Naive thymus-derived CD8-positive, alpha-beta T cell (primary cell): ENCODE data around the gene DYRK3. TPM values are rescaled to one million over a fixed set of nuclear protein-coding genes. Genes with fewer than 3 reads are reported as not detected.
A peak's percentile ranks its signal among the peaks of the same experiment; 100 is the strongest.

Experiments used
- ATAC-seq, 2 donors: fragments of 150-1000 bp; cut with Tn5 transposase in 1 of 2; sonication (Bioruptor Pico), chemical (Tn5 transposase) in 1 of 2; 1 replicate in 1 of 2; 2 replicates in 1 of 2; pipeline ENCODE4 v1.10.0; 2021; ENCODE audit warnings: mild to moderate bottlenecking in 2 of 2, moderate library complexity in 2 of 2
- POLR2A ChIA-PET: fragments of 350-600 bp; sonication (Branson Sonifier 250); formaldehyde crosslinking; loops from one replicate; lab custom pipeline; 2021; ENCODE audit warnings: antibody characterized with exemption; lab: Charles Lee
- DNase-seq, 10 donors: peaks; one replicate each; pipeline versions ENCODE4 v3.0.0 to v3.0.0-alpha.2; 2020 to 2022
- H3K27ac Mint-ChIP-seq, 10 donors: one replicate each; pipeline ENCODE4 v1.8.0; 2020 to 2022; ENCODE audit warnings: mild to moderate bottlenecking in 10 of 10, mixed read lengths in 10 of 10, moderate library complexity in 4 of 10, inconsistent platforms in 1 of 10
- H3K27me3 Mint-ChIP-seq, 5 donors: one replicate each; pipeline ENCODE4 v1.8.0; 2021 to 2022; ENCODE audit warnings: mixed read lengths in 5 of 5
- H3K36me3 Mint-ChIP-seq, 3 donors: one replicate each; pipeline ENCODE4 v1.8.0; 2020 to 2022; ENCODE audit warnings: mixed read lengths in 3 of 3, mild to moderate bottlenecking in 2 of 3, inconsistent platforms in 1 of 3
- H3K4me1 Mint-ChIP-seq, 4 donors: one replicate each; pipeline ENCODE4 v1.8.0; 2021 to 2022; ENCODE audit warnings: mixed read lengths in 4 of 4
- H3K4me3 Mint-ChIP-seq, 10 donors: one replicate each; pipeline ENCODE4 v1.8.0; 2020 to 2022; ENCODE audit warnings: mild to moderate bottlenecking in 10 of 10, mixed read lengths in 10 of 10, moderate library complexity in 6 of 10, inconsistent platforms in 1 of 10
- H3K9me3 Mint-ChIP-seq, 9 donors: one replicate each; pipeline ENCODE4 v1.8.0; 2020 to 2022; ENCODE audit warnings: mixed read lengths in 9 of 9, mild to moderate bottlenecking in 3 of 9, inconsistent platforms in 1 of 9, moderate library complexity in 1 of 9
- polyA plus RNA-seq, 3 donors: library from polyadenylated mRNA; unstranded; fragments of 300-500 nt; fragmentation: Illumina TruSeq; gene quantifications; one replicate each; pipeline ENCODE4 v1.2.3, GENCODE V29; 2021
- total RNA-seq, 8 experiments: library from RNA in 2 of 8; stranded (reverse) in 2 of 8; gene quantifications; one replicate each; pipeline ENCODE4 v1.2.3 and lab custom pipeline; 2021 to 2026

The DYRK3 gene
- total and polyA plus RNA-seq, 5 experiments from 2014 or later: 0.22 to 0.34 TPM; not detected in 3

DNA sequence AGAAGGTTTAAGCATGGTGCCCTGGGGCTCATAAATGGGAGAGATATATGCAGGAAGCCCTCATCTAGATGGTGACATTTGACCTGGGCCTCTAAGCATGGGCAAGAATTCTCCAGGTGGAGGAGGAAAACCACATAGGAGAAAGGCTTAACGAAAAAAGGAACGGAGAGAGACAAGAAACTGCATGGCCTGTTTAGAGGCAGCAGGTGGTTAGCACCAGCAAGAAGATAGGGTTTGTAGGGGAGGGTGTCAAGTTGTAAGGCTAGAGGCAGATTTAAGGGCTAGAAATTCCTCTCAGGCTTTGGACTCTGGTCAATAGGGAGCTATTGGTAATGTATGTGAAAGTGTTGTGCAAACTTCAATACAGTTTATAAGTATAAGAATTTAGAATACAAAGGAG, 41.2 kb downstream of the DYRK3 start:
- DNase-seq (no peak), ATAC-seq (no peak)
- Mint-ChIP-seq H3K4me1 (peaks cover 0 to 26% (median under 1%) of the 10 kb centered on the region in 4 donors), H3K36me3 (no peaks in the 10 kb centered on the region), H3K27me3 (peaks cover 0 to 5% (median 0%) of the 10 kb centered on the region in 5 donors), H3K9me3 (no peaks in the 10 kb centered on the region), H3K27ac (peak overlapping the region in 1 of 10 donors; percentile 3), H3K4me3 (no peak overlapping the region)
- POLR2A ChIA-PET: no interaction called here

DNA sequence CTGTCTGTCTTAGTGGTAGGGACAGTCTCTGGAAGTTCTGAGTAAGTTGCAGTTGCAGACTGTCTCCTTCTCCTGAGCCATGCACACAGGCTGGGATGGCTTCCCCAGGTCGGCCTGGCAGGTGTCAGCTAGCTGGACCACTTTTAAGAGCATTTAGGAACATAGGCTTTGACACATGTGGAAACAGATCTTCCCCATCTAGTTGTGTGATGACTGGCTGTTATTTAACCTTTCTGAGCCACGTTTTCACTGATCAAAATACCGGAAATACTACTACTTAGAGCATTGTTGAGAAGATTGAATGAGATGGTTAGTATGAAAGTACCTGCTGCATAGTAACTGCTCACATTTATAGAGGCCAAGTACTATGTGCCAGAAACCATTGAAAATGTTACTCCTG, 43.2 kb downstream of the DYRK3 start:
- Mint-ChIP-seq H3K27ac (no peak overlapping the region), H3K36me3 (no peaks in the 10 kb centered on the region), H3K27me3 (peaks cover 0 to 5% (median 0%) of the 10 kb centered on the region in 5 donors), H3K4me1 (peaks cover 0 to 42% (median 2%) of the 10 kb centered on the region in 4 donors), H3K9me3 (no peaks in the 10 kb centered on the region), H3K4me3 (no peak overlapping the region)
- POLR2A ChIA-PET: no interaction called here
- DNase-seq: no peak
- no peak for ATAC-seq

DNA sequence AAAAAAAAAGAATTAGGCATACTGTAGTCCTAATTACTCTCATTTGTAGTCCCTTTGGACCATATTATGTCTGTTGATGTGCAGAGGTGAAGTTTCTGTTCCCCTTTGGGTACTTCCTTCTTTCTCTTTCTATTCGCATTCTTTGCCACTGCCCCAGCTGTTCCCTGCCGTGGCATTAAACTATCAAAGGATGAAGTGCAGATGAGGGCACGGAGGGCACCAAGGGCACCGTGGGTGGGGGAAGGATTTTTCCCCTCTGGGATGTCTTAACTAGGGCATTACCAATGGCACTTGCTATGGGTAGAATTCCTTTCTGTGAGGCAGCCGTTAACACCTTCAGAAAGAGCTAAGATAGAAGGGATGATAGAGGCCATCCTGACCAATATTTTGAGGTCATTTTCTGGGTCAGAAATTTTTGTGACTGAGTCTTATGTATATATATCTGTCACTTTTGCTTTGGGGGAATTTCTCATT, 44.4 kb downstream of the DYRK3 start:
- peak in 1 of 10 donors; percentile 35 for DNase-seq
- POLR2A ChIA-PET: interaction anchor here (0.7 kb wide), 1 partner anchor 48 kb away, joined by 4 read pairs; no protein-coding TSS in a partner anchor
- peaks cover 3 to 51% (median 8%) of the 10 kb centered on the region in 4 donors for H3K4me1 Mint-ChIP-seq
- peaks cover 0 to 5% (median 1%) of the 10 kb centered on the region in 5 donors for H3K27me3 Mint-ChIP-seq
- H3K27ac Mint-ChIP-seq: no peak overlapping the region
- peak in 1 of 2 donors; percentile 41 for ATAC-seq
- H3K9me3 Mint-ChIP-seq: no peaks in the 10 kb centered on the region
- H3K36me3 Mint-ChIP-seq: no peaks in the 10 kb centered on the region
- H3K4me3 Mint-ChIP-seq: peak overlapping the region in 1 of 10 donors; percentile 51

DNA sequence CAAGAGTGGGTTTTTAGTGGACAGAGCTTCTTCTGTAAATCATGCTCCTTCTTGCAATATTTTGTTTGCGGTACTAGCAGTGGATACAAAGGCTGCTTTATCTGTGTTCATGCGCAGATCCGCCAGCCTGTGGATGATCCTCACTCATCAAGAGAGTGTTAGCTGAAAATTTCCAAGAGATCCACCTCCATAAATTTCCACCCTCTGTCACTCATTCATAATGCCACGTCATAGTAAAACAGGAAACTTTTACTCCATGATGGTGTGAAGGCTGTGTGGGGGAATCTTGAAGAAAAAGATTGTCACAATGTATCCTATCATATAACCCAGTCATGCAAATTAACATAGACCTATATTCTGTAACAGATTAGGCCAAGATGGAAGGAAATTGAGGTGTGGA, 44.9 kb downstream of the DYRK3 start:
- no peak for ATAC-seq
- POLR2A ChIA-PET: no interaction called here
- no peak overlapping the region for H3K4me3 Mint-ChIP-seq
- peaks cover 0 to 5% (median 1%) of the 10 kb centered on the region in 5 donors for H3K27me3 Mint-ChIP-seq
- H3K4me1 Mint-ChIP-seq: peaks cover 3 to 51% (median 9%) of the 10 kb centered on the region in 4 donors
- no peaks in the 10 kb centered on the region for H3K36me3 Mint-ChIP-seq
- DNase-seq: no peak
- H3K9me3 Mint-ChIP-seq: no peaks in the 10 kb centered on the region
- no peak overlapping the region for H3K27ac Mint-ChIP-seq

DNA sequence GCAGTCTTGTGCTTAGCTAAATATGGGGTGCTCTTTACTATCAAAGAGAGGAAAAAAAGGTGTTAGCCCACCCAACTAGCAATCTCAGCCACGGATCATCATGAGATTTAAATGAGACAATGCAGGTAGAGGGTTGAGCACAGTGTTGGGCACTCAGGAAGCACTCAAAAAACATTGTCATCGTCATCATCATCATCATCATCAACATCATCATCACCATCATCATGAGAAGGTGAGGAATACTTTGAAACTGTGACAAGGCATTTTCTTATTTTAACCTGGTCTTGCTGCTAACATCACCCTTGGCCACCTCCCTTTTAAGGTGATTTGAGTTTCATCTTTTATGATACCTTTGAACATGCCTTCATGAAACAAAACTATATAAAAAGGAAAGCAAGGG, 46.0 kb downstream of the DYRK3 start:
- peaks cover 3 to 54% (median 11%) of the 10 kb centered on the region in 4 donors for H3K4me1 Mint-ChIP-seq
- POLR2A ChIA-PET: no interaction called here
- no peak for ATAC-seq
- no peak overlapping the region for H3K4me3 Mint-ChIP-seq
- no peaks in the 10 kb centered on the region for H3K9me3 Mint-ChIP-seq
- peaks cover 0 to 3% (median 1%) of the 10 kb centered on the region in 5 donors for H3K27me3 Mint-ChIP-seq
- H3K36me3 Mint-ChIP-seq: no peaks in the 10 kb centered on the region
- no peak for DNase-seq
- no peak overlapping the region for H3K27ac Mint-ChIP-seq

DNA sequence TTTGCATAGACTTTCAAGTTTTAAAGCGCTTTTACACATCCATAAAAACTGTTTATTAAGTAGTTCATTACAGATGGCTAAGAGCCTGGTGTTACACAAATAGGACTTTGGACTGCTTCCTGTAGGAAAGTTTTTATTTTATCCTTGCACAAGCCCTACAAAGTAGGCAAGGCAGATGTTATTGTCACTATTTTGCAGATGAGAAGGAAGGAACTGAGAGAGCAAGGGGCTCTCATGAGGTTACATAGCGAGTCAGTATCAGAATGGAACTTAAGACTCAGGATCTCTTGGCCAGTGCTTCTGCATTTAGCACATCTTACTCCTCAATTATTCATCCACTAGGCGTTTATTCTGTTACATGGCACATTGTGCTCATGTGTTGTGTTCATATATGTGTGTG, 46.8 kb downstream of the DYRK3 start:
- H3K9me3 Mint-ChIP-seq: no peaks in the 10 kb centered on the region
- peaks cover 0 to 2% (median 0%) of the 10 kb centered on the region in 5 donors for H3K27me3 Mint-ChIP-seq
- no peaks in the 10 kb centered on the region for H3K36me3 Mint-ChIP-seq
- peak overlapping the region in 2 of 10 donors; percentile 21 to 27 for H3K4me3 Mint-ChIP-seq
- no peak overlapping the region for H3K27ac Mint-ChIP-seq
- peaks cover 8 to 58% (median 19%) of the 10 kb centered on the region in 4 donors for H3K4me1 Mint-ChIP-seq
- POLR2A ChIA-PET: interaction anchor here (0.6 kb wide), 1 partner anchor 15 kb away, joined by 3 read pairs; no protein-coding TSS in a partner anchor
- ATAC-seq (no peak), DNase-seq (no peak)

DNA sequence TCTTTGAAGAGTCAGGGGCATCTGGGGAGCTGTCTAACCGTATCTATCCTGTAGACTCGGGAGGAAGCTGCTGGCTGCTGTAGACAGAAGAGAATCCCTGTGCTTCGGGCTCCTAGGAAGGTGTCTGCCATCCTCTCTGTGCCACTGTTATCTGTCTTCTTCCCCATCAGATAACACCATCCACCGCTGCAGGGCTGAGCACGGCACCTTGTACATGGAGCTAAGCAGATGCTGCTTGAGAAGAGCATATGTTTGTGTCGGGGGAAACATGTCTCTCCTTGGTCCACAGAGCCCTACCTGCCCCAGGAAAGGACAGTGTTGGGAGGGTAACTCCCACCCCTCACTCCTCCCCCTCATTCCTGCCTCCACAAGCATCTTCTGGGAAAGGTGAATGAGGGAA, 48.0 kb downstream of the DYRK3 start:
- H3K36me3 Mint-ChIP-seq: no peaks in the 10 kb centered on the region
- peak overlapping the region in 2 of 10 donors; percentile 20 to 30 for H3K4me3 Mint-ChIP-seq
- ATAC-seq (no peak), DNase-seq (no peak)
- H3K9me3 Mint-ChIP-seq: no peaks in the 10 kb centered on the region
- POLR2A ChIA-PET: interaction anchor here (0.6 kb wide), 3 partner anchors 63 to 1114 kb away, joined by 3 to 4 read pairs (median 3); partner anchors contain the start of gene CD55
- H3K27me3 Mint-ChIP-seq: peaks cover 0 to 2% (median 0%) of the 10 kb centered on the region in 5 donors
- H3K27ac Mint-ChIP-seq: peak overlapping the region in 1 of 10 donors; percentile 63
- H3K4me1 Mint-ChIP-seq: peaks cover 15 to 70% (median 31%) of the 10 kb centered on the region in 4 donors

DNA sequence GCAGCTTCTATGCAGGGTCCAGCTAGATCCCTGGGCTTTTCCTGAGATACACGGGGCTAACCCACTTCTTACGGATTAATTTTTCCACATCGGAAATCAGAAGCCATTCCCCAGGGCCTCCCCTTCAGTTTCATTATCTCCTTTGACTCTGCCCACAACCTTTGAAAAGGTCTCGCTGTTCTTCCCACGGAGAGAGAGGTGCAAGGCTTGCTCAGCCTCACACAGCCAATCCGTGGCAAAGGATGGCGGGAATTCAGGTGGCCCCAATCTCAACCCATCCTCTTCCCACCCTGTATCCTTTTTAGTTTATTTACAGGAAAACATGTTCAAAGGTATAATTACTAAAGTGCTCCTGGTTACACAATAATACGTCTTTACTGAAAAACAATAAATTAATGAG, 48.7 kb downstream of the DYRK3 start:
- POLR2A ChIA-PET: interaction anchor here (0.6 to 1.2 kb wide), 2 partner anchors 64 to 214 kb away, joined by 3 to 5 read pairs; partner anchors contain the start of gene IKBKE
- H3K36me3 Mint-ChIP-seq: no peaks in the 10 kb centered on the region
- ATAC-seq (no peak), DNase-seq (no peak)
- peaks cover 15 to 69% (median 37%) of the 10 kb centered on the region in 4 donors for H3K4me1 Mint-ChIP-seq
- H3K9me3 Mint-ChIP-seq: no peaks in the 10 kb centered on the region
- peak overlapping the region in 5 of 10 donors; percentile 11 to 88 (median 56) for H3K27ac Mint-ChIP-seq
- peaks cover 0 to 2% (median 0%) of the 10 kb centered on the region in 5 donors for H3K27me3 Mint-ChIP-seq
- peak overlapping the region; percentile 23 to 94 (median 80) for H3K4me3 Mint-ChIP-seq

DNA sequence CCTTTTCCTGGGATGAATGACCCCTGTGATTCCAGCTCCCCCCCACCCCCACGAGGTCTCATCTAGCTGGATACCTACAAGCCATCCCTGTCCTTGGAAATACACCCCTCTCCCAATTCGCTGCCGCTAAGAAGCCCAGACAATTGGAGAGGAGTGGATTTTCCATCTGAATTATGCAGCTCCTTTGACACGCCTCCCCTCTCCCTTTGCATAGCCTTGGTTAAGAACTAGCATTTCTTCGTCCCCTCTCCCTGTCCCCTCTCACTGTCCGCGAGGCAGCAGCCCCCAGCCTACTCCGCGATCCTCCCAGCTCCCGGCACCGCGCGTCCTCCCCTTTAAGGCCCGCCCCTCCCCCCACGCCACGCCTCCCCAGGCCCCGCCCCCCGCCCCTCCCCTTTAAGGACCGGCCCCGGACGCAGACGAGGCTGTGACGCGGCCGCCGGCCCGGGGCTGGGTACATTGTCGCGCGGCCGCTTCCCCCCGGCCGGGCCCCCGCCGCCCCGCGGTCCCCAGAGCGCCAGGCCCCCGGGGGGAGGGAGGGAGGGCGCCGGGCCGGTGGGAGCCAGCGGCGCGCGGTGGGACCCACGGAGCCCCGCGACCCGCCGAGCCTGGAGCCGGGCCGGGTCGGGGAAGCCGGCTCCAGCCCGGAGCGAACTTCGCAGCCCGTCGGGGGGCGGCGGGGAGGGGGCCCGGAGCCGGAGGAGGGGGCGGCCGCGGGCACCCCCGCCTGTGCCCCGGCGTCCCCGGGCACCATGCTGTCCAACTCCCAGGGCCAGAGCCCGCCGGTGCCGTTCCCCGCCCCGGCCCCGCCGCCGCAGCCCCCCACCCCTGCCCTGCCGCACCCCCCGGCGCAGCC, 49.4 kb downstream of the DYRK3 start, which contains the start of gene MAPKAPK2:
Gene MAPKAPK2 (plus strand): TSS at position 428 of the 856 bp plus-strand sequence. CDS start 325 bp downstream, at position 753.
- Mint-ChIP-seq H3K4me1 (peaks cover 19 to 69% (median 43%) of the 10 kb centered on the region in 4 donors), H3K36me3 (no peaks in the 10 kb centered on the region), H3K27me3 (peaks cover 0 to 2% (median 0%) of the 10 kb centered on the region in 5 donors), H3K27ac (peak within 1 kb of the TSS; percentile 88 to 98 (median 96)), H3K9me3 (no peaks in the 10 kb centered on the region), H3K4me3 (peak within 1 kb of the TSS; percentile 83 to 100 (median 96))
- peak; percentile 52 to 83 (median 74) for DNase-seq
- POLR2A ChIA-PET: interaction anchor here (1.2 to 1.8 kb wide), 2 partner anchors 72 to 215 kb away, joined by 5 to 7 read pairs; partner anchors contain the start of genes EIF2D and IKBKE
- ATAC-seq: peak; percentile 70 to 77

DNA sequence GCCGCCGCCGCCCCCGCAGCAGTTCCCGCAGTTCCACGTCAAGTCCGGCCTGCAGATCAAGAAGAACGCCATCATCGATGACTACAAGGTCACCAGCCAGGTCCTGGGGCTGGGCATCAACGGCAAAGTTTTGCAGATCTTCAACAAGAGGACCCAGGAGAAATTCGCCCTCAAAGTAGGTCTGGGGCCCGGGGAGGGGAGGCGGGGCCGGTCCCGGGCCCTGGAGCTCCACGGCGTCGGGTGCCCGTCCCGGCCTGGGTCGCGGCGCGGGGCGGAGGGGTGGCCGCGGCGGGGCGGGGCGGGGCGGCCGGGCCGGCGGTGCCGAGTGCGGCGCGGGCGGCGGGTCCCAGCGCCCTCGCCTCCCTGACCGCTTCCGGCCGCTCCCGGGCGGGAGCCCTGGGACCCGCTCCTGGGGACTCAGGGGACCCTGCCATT, 50.0 kb downstream of the DYRK3 start:
- H3K27ac Mint-ChIP-seq: peak overlapping the region; percentile 88 to 98 (median 96)
- H3K9me3 Mint-ChIP-seq: no peaks in the 10 kb centered on the region
- peak in 8 of 10 donors; percentile 13 to 45 (median 35) for DNase-seq
- POLR2A ChIA-PET: interaction anchor here (1.8 kb wide), 1 partner anchor 73 kb away, joined by 7 read pairs; the partner anchor contains the start of gene EIF2D
- H3K4me3 Mint-ChIP-seq: peak overlapping the region; percentile 83 to 100 (median 96)
- peaks cover 0 to 2% (median 0%) of the 10 kb centered on the region in 5 donors for H3K27me3 Mint-ChIP-seq
- no peaks in the 10 kb centered on the region for H3K36me3 Mint-ChIP-seq
- peaks cover 24 to 69% (median 50%) of the 10 kb centered on the region in 4 donors for H3K4me1 Mint-ChIP-seq
- ATAC-seq: peak; percentile 41 to 50

DNA sequence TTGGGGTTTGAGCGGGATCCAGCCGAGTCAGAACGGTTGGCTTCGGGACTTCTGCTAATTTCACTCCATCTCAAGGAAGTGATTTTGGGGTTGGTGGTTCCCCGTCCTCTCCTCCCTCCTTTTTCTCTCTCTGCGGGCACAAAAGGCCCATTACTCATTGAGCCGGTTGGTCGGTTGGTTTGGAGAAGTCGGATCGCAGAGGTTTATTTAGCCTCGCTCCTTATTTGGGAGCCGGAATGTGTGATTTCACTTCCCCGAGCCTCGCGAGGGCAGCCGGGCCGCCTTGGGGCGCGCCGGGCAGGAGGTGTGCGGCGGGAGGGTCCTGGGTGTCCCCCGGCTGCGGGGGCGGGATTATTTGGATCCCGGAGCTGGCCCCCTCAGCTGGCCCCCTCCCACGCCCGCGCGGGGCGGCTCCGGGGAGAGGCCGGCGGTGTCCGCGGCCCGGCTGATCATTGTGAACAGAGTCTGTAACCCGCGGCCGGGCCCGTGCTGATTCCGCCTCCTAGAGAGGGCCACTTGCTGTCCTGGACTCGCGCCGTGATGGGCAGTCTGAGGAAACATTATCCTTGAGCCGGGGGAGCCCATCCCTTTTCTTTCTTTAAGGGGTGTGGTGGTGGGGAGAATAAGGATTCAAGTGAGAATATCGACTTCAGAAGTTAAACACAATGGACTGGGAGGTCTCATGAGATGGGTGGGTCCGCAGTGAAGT, 50.6 kb downstream of the DYRK3 start:
- no peaks in the 10 kb centered on the region for H3K36me3 Mint-ChIP-seq
- POLR2A ChIA-PET: interaction anchor here (0.8 to 1.8 kb wide), 2 partner anchors 74 to 236 kb away, joined by 3 to 7 read pairs; partner anchors contain the start of genes EIF2D and FCMR
- H3K4me3 Mint-ChIP-seq: peak overlapping the region; percentile 94 to 100 (median 99)
- peaks cover 26 to 73% (median 55%) of the 10 kb centered on the region in 4 donors for H3K4me1 Mint-ChIP-seq
- DNase-seq (peak in 9 of 10 donors; percentile 22 to 70 (median 43)), ATAC-seq (peak; percentile 44 to 54)
- peaks cover 0 to 2% (median 0%) of the 10 kb centered on the region in 5 donors for H3K27me3 Mint-ChIP-seq
- H3K27ac Mint-ChIP-seq: peak overlapping the region; percentile 88 to 100 (median 98)
- no peaks in the 10 kb centered on the region for H3K9me3 Mint-ChIP-seq
